Stimulated activated CD4-positive, alpha-beta T cell treated with anti-CD3 and anti-CD28 coated beads, Interleukin-15, amount 100 ng/mL, for 24 hours (primary cell): Measurements from ENCODE around the gene CYP19A1.
"Not testable (repeated sequence)": the region's sequence is repeated elsewhere in the genome, so short reads cannot be mapped to it uniquely, and the experiment has no call there.

Experiments
- DNase-seq: peaks from one replicate; pipeline ENCODE4 v3.0.0-alpha.2; 2020

CYP19A1 gene

GRCh38 chr15:51288143-51289065 lies 50.0 kb downstream of the CYP19A1 start:
- DNase-seq: no peak

DNA sequence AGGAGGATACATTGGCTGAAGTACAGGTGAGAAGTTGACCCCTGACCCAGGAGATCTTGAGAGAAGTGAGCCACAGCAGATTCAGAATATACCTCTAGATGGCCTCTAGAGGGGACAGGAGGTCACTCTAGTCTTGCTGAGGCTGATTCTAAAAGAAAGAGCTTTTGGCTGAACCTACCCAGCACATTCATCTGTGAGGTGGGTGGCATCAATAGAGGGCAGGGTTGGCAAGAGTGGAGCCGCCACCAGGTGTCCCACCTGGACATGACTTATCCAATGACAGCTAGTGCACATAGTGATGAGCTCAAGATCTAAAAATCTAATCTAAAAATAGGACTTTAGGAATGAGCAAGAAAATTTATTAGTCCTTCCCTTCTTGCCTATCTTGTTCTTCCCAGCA lies 51.6 kb downstream of the CYP19A1 start:
- no peak for DNase-seq

- no peak for DNase-seq
Measured at GRCh38 chr15:51285399-51285798, 53.0 kb downstream of the CYP19A1 start.

DNA sequence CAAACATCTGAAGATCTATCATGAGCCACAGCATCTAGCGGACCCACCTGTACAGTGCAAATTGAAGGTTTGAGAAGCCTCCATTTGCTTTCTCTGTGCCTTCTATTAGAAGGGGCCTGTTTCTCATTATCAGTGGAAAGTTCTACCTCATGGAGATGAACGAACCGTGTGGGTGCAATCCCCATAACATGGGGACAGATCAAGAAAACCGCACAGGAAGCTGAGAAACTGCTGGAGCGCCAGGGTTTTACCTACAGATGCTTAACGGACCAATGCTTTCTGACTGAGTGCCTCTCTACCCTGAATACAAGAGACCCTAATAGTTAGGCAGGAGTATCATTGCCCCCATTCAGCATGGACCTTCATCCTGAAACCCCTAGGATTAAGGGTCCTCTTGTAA lies 53.5 kb downstream of the CYP19A1 start:
- DNase-seq: no peak

DNA sequence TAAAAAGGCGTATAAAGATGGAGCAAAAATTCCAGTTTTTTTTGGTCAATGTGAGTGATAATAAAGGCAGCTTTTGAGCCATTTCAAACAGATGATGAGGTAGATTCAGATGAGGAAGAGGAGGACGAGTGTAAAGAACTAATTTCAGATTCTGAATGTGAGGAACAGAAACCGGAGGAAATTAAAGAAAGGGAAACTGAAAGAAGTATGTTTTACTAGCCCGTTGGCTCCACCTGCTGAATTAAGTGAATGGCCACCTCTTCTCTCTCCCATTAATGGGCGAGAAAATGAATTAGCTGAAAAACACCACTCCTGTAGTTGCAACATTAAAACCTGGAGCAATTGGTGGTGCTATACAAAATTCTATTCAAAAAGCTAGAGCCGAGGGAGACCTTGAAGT lies 55.4 kb downstream of the CYP19A1 start:
- DNase-seq: no peak

DNA sequence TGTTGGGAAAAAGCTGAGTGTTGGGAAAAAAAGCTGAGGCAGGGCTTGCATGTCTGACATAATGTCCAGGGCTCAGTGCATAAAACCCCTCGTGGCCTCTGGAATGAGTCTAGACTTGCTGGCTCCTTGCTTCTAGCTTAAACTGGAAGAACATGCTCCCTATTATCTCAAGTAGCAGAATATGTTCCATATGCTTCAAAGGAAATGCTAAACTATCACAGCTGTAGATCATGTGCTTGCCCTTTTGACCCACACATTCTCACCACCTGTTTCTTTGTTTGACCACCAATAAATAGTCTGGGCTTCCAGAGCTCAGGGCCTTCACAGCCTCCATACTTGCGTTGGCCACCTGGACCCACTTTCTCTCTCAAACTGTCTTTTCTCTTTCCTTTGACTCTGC lies 56.2 kb downstream of the CYP19A1 start:
- DNase-seq: not testable (repeated sequence)

DNA sequence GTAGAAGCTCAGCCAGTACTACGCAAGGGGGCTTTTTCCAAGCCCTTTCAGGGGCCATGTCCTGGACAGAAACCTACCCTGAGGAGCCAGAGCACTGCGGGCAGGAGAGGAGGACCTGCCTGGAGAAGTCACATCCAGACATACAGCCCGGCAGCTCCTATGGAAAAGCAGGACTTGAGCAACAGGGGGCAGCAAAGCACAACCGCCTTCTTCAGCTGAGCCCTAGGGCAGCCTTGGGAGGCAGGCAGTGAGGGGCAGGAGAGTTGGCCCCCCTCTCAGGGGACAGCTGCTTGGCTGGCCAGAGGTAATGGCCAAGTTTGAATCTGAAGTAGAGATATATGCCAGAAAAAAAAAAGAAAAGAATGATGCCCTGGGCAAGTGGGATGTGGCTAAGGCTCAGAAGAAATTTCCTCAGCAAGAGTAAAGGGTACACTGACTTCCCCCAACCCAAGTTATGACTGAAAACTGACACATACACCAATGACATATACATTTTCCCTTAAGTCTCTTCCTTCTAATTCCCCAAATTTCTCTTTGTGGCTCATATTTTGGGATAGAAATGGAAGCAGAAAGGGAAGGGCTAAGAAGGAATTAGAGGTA lies 56.9 kb downstream of the CYP19A1 start:
- DNase-seq: peak; percentile 28

DNA sequence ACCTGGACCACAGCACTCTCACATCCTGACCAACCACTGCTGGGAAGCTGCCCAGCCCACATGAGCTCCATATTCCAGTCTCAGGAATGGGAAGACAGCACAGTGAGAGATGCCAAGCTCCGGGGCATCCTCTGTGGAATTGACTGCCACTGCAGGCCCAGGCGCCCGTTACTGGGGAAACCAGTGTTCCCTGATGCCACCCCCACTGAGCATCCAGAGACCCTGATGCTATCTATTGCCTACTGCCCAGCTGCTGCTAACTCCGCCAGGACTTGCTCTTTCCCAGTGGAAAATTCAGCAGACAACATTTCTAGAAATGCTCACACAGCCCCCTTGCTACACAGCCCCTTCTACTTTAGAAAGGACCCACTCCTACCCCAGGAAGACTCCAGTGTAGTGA lies 57.6 kb downstream of the CYP19A1 start:
- DNase-seq: no peak

- DNase-seq: no peak
Measured at GRCh38 chr15:51279391-51279790, 59.0 kb downstream of the CYP19A1 start.

DNA sequence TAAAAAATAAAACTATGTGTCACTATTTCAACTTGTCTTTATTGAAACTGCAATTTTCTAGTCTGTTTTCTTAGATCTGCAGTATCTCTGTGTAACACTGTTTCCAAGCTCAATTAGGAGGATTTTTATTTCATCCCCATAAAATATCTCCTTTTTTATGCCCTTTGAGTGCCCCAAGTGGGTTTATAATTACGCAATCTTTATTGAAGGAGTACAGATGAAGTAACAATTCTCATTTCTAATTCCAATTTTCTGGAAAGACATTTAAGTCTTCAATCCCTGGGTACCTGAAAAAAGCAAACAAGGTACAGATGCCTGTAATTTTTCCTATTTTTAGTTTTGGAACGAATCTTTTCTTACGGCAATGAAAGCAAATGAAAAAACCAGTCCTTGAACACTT lies 61.3 kb downstream of the CYP19A1 start:
- no peak for DNase-seq

DNA sequence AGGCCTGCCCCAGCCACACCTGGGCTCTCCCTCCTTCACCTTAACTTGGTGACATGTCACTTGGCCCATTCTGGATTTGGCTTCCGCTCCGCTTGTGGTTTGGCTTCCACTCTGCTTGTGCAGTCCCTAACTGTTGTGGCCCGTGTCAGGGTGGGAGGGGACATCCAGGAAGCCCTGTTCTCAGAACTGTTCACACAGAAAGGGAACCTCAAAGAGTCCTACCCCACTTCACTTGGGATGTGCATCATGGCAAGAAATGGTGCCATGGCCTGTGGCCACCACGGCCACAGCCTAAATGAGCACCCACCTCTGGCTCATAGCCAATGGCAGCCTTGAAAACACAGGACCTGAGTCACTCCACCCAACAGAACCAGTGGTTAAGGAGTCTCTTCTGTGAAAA lies 63.4 kb downstream of the CYP19A1 start:
- no peak for DNase-seq

- no peak for DNase-seq
Measured at GRCh38 chr15:51270706-51271105, 67.7 kb downstream of the CYP19A1 start.

- no peak for DNase-seq
Measured at GRCh38 chr15:51269496-51269895, 68.9 kb downstream of the CYP19A1 start.

GRCh38 chr15:51267703-51268083 lies 70.7 kb downstream of the CYP19A1 start:
- peak; percentile 9 for DNase-seq

DNA sequence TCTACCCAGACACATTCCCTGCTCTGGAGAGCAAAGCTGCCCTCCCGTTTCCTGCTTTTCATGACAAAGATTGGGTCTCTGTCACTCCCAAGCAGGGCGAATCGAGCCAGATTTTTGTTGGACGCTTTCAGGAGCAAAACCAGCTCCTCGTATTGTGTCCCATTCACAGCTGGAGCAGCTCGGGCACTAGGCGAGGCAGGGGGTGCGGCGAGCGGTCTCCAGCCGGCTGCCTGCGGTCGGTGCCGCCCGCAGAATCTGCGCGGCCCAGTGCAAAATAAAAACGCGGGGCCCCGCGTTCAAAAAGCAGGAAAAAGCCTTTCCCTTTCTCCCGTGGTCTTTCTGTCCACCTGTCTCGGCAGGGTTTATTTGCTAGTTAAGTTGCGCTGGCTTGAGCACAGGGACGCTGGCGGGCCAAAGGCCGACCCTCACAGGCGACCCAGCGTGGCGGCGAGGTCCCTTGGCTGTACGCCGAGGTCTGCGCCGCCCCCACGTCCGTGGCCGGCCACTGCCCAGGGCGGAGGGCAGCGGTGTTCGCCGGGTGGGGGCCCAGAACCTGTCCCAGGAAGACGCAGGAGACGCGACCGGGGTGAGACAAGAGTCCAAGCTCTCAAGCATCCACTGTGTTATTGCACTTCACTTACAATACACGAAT lies 71.2 kb downstream of the CYP19A1 start:
- peak; percentile 4 for DNase-seq

- no peak for DNase-seq
Measured at GRCh38 chr15:51266656-51267050, 71.7 kb downstream of the CYP19A1 start.

DNA sequence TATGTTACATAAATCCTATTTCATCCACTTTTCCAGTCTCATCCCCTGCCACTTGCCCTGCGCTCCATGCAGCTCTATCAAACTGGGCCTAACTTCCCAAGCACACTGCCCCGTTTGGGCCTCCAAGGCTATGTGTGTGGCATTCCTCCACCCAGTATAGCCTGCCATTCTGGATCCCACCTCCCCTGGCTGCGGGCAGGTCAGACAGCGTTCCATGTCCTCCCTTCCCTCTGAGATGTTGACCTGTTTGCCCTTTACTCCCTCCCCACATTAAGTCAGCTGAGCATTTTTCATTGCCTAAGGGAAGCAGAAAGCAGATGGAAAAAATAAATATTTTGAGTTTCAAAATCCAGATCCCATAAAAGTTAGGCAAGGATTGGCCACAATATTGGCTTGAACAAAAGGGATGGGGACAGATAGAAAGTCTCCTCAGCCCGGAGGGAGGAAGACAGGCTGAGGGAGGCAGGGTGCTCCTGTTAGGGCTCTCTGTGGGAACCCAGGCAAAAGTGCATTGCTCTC lies 73.3 kb downstream of the CYP19A1 start:
- no peak for DNase-seq

DNA sequence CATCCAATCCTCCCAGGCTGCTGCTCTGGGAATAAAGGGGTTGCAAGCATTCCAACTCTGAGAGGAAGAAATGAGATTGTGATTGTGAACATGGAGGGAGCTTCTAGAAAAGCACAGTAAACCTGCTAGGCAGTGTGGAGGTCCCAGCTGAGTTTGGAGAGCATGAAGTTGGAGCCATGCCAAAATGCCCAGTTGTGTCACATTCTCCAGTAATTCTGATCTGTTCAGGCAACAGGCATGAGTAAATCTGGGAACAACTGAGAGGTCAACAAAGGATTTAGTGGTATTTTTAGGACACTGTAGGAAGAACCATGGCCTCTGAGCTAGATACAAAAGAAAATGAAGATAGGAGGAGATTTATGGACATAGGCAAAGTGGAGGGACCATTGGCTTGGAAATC lies 74.7 kb downstream of the CYP19A1 start:
- no peak for DNase-seq

GRCh38 chr15:51263116-51263515 lies 75.3 kb downstream of the CYP19A1 start:
- no peak for DNase-seq

GRCh38 chr15:51262463-51262862 lies 75.9 kb downstream of the CYP19A1 start:
- DNase-seq: no peak

DNA sequence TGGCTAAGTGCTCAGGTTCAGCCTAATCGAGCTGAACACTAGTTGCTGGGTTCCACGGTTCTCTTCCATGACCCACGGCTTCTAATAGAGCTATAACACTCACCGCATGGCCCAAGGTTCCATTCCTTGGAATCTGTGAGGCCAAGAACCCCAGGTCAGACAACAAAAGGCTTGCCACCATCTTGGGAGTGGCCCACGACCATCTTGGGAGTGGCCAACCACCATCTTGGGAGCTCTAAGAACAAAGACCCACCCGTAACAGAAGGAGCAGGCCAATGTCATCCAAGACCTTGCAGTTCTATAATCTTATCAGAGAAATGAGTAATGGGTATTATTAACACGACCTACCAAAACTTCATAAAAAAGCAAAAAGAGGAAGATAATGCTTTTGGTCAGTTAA lies 77.3 kb downstream of the CYP19A1 start:
- DNase-seq: not testable (repeated sequence)

- no peak for DNase-seq
Measured at GRCh38 chr15:51260202-51260601, 78.2 kb downstream of the CYP19A1 start.

GRCh38 chr15:51255533-51255932 lies 82.9 kb downstream of the CYP19A1 start:
- DNase-seq: no peak

DNA sequence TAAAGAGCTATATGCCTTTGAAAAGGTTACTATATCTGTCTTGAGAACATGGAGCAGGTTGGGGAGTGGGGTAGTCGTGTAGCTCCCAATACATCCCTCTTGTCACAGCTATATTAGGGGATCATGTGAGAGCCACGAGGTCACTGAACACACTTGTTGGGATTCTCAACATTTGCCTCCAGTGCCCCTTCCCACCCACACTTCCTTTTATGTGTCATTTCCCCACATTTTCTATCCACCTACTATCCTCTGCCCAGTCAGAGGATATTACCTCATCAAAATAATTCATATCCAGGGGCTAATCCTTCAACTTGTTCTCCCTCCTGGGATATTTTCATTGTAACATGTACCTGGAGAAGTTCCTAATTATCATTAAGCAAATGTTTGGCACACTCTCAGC lies 85.0 kb downstream of the CYP19A1 start:
- no peak for DNase-seq
